AG09309 (cell line): ENCODE data around the gene KCTD12.

Experiments
- DNase-seq: peaks from one replicate; pipeline ENCODE4 v3.0.0-alpha.2; 2010; ENCODE audit warnings: low read depth
- H3K4me3 ChIP-seq: 2 replicates; pipeline ENCODE4 v1.5.1; 2011; ENCODE audit warnings: mild to moderate bottlenecking, low read depth, low read length, moderate library complexity; ENCODE audit not compliant: control insufficient read depth
- TF ChIP-seq, protein P1 (sequence below): IDR thresholded peaks from 2 replicates; pipeline ENCODE4 v1.5.1; 2011; ENCODE audit warnings: mild to moderate bottlenecking, low read depth, low read length, inconsistent platforms; ENCODE audit not compliant: insufficient read depth, control insufficient read depth; ENCODE audit errors: missing control alignments

Gene KCTD12

GRCh38 chr13:76886292-76887075 lies at the start of gene KCTD12:
KCTD12 (minus strand) TSS chr13:76886405; CDS start chr13:76886148, 257 bp downstream.
- DNase-seq: no peak
- TF ChIP-seq, protein P1, sequence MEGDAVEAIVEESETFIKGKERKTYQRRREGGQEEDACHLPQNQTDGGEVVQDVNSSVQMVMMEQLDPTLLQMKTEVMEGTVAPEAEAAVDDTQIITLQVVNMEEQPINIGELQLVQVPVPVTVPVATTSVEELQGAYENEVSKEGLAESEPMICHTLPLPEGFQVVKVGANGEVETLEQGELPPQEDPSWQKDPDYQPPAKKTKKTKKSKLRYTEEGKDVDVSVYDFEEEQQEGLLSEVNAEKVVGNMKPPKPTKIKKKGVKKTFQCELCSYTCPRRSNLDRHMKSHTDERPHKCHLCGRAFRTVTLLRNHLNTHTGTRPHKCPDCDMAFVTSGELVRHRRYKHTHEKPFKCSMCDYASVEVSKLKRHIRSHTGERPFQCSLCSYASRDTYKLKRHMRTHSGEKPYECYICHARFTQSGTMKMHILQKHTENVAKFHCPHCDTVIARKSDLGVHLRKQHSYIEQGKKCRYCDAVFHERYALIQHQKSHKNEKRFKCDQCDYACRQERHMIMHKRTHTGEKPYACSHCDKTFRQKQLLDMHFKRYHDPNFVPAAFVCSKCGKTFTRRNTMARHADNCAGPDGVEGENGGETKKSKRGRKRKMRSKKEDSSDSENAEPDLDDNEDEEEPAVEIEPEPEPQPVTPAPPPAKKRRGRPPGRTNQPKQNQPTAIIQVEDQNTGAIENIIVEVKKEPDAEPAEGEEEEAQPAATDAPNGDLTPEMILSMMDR: peak; percentile 23
- peak within 1 kb of the TSS; percentile 64 for H3K4me3 ChIP-seq

DNA sequence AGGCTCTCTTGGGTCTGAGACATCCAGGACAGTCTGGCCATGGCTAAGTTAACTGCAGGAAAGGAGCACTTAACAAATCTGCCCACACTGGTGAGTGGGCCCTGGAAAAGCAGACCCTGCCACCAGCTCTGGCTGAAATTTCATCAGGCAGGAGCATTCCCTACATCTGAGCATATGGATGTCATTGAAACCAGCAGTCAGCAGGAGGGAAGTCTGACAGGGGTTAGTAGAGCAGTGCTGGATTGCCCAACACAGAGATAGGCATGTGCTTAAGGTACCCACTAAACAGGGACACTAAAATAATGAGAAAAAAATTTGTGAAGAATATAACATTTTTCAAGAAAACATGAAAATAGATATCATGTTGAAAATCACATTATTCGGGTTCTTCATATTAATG lies 48.5 kb upstream of the KCTD12 start:
- no peak for DNase-seq
- no peak overlapping the region for H3K4me3 ChIP-seq
- TF ChIP-seq, protein P1: no peak

DNA sequence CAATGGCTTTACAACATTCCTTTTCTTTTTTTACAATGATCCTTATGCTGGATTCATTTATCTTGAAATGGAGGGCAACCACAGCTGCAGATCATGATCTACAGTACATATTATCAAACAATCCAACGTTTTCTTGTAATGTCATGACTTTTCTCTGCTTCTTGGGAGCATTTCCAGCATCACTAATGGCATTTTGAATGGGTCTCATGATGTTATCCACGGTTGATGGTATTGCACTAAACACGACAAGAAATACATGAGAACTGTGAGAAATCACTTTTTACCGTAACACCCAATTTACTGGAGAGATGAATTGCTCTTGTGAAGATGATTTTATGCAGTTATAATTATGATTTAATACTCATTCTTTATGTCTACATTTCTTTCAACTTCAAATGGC lies 45.9 kb upstream of the KCTD12 start:
- no peak for DNase-seq
- H3K4me3 ChIP-seq: no peak overlapping the region
- TF ChIP-seq, protein P1: no peak

- DNase-seq: no peak
- no peak overlapping the region for H3K4me3 ChIP-seq
- TF ChIP-seq, protein P1: no peak
Observed at GRCh38 chr13:76929851-76930374, 43.7 kb upstream of the KCTD12 start.

GRCh38 chr13:76929320-76929719 lies 43.1 kb upstream of the KCTD12 start:
- TF ChIP-seq, protein P1: no peak
- DNase-seq: no peak
- H3K4me3 ChIP-seq: no peak overlapping the region

- TF ChIP-seq, protein P1: no peak
- no peak for DNase-seq
Observed at GRCh38 chr13:76928456-76928855, 42.3 kb upstream of the KCTD12 start.

More at GRCh38 chr13:76928456-76928855, 42.3 kb upstream of the KCTD12 start:
- H3K4me3 ChIP-seq: no peak overlapping the region
